Measurements from ENCODE around the gene DRG2. TPM values are rescaled to one million over a fixed set of nuclear protein-coding genes. Genes with fewer than 3 reads are reported as not detected.
A peak's percentile ranks its signal among the peaks of the same experiment; 100 is the strongest.

DRG2 gene
- polyA plus RNA-seq (2011; rRNA removed) (28.8 and 36.4 TPM in 2 replicates), polyA minus RNA-seq (2011; rRNA and poly(A)+ RNA removed) (28.4 and 38.4 TPM in 2 replicates)

DNA sequence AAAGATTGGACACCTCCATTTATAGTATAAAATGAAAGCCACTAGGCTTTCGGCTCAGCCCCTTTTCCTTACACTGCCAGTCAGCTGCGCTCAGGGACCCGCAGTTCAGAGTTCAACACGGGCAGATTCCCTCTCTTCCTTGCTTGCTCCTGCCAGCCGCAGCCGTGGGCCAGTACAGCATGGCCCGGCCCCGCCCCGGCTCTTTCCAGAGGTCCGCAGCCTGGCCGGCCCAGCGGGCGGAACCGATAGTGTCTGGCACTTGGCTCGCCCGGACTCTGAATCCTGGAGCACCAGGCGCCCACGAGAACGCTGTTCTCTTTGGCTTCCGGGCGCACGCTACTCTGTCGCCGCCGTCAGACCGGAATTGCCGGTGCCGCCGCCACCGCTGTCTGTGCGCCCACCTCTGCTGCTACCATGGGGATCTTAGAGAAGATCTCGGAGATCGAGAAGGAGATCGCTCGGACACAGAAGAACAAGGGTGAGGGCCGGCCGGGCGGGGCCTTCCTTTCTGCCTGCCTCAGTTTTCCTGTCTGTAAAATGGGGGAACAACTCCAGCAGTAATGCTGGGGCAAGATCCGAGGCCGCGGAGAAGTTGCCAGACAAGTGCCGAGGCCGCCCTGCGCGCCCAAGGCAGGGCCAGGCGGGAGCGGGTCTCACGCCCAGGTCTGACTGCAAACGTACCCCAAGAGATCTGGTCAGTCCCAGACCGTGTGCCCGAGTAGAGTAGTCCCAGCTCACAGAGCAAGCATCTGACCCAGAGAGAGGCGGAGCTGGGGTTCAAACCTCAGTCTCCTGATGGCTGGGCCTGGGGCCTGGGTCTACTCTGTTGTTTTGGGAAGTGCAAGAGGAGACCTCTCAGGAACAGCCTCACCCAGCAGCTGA lies at the start of gene DRG2:
Gene DRG2, plus strand, starts transcription at position 339 of the 882 bp plus-strand sequence. Its CDS starts 76 bp downstream, at position 415.
- POLR2A ChIA-PET: no interaction called here

DNA sequence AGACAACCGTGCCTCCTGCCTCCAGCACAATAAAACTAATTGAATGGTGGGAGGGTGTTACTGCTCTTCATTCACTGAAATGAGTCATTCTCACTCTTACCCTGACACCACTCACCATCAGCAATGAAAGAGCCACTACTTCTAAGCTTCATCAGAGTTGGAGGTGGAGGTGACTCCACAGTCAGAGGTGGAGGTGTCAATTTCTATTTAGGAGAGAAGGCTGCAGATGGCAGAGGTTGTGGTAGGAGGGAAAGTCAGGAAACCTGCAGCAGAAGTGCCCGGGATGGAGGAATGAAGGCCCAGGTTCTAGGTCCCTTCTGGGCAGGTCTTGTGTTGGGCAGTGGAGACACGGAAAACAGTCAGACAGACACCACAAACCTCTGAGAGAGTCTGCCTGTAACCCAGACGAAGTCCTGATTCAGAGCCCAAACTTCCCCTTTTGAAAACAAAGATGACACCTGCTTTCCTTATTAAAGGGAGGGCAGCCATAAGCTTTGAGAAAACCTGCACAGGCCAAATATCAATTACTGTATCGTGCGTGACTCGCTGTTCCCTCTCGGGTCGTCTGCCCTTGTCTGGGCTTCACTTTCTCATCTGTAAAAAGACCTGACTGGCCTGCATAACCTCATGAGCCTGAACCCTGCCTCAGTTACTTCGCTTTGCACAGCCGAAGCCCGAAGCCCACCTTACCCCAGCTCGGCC lies 49.4 kb upstream of the DRG2 start:
- TF ChIP-seq, protein P1, sequence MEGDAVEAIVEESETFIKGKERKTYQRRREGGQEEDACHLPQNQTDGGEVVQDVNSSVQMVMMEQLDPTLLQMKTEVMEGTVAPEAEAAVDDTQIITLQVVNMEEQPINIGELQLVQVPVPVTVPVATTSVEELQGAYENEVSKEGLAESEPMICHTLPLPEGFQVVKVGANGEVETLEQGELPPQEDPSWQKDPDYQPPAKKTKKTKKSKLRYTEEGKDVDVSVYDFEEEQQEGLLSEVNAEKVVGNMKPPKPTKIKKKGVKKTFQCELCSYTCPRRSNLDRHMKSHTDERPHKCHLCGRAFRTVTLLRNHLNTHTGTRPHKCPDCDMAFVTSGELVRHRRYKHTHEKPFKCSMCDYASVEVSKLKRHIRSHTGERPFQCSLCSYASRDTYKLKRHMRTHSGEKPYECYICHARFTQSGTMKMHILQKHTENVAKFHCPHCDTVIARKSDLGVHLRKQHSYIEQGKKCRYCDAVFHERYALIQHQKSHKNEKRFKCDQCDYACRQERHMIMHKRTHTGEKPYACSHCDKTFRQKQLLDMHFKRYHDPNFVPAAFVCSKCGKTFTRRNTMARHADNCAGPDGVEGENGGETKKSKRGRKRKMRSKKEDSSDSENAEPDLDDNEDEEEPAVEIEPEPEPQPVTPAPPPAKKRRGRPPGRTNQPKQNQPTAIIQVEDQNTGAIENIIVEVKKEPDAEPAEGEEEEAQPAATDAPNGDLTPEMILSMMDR (IDR thresholded peaks at IDR 0.05; ENCODE audit: insufficient read depth, low read depth, low read length): no peak
- CTCF ChIA-PET: interaction anchor here (1.2 to 1.9 kb wide), 2 partner anchors 120 to 147 kb away, joined by 4 to 12 read pairs; no protein-coding TSS in a partner anchor
- Histone ChIP-seq H3K27me3 (ENCODE audit: control insufficient read depth, insufficient read depth, low read length) (no peaks in the 10 kb centered on the region), H3K4me3 (ENCODE audit: low read depth, low read length) (peak overlapping the region; percentile 77), H3K36me3 (ENCODE audit: control insufficient read depth, insufficient read depth, low read length) (no peaks in the 10 kb centered on the region)
- DNase-seq (ENCODE audit: low read depth): no peak
- POLR2A ChIA-PET: no interaction called here

More for the DNA sequence above, at the start of gene DRG2:
- Histone ChIP-seq H3K27me3 (ENCODE audit: control insufficient read depth, insufficient read depth, low read length) (no peaks in the 10 kb centered on the region), H3K4me3 (ENCODE audit: low read depth, low read length) (peak within 1 kb of the TSS; percentile 86), H3K36me3 (ENCODE audit: control insufficient read depth, insufficient read depth, low read length) (no peaks in the 10 kb centered on the region)
- TF ChIP-seq, protein P1 (IDR thresholded peaks at IDR 0.05; ENCODE audit: insufficient read depth, low read depth, low read length): peak; percentile 33
- CTCF ChIA-PET: interaction anchor here (1.3 kb wide), 1 partner anchor 53 kb away, joined by 4 read pairs; no protein-coding TSS in a partner anchor
- DNase-seq (ENCODE audit: low read depth): peak; percentile 41

DNA sequence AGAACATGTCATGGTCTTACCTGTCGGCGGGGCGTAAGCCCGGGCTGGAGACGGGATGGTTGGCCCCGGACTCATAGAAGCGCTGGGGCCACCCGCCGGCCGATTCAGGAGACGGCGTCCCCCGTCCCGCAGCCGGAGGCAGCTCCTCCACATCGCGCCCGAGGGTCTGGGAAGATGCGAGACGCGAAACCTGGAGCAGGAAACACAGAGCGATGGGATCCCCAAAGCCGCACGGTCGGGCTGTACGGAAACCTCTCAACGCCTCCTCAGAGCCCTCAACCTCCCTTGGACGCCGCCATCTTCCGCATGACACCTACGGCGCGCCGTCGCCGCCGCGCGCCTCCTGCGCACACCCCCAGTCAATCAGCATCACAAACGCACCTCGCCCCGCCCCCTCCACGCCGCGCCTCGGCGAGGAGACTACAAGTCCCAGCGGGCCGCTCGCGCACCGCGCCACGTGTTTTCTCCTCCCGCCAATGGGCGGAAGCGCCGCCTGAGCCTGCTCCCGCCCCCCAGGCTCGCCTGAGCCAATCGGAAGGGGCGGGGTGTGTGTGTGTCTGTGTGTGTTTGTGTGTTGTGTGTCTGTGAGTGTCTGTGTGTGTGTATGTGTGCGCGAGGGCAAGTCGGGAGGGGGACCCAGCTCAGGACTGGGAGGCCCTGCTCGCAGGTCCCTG lies 48.8 kb upstream of the DRG2 start, which contains the start of the genes ATPAF2 and GID4:
Gene ATPAF2, minus strand, starts transcription at position 308 of the 674 bp plus-strand sequence. Its CDS starts 155 bp downstream, at position 153.
Gene GID4, plus strand, starts transcription at position 548 of the 674 bp plus-strand sequence. Its CDS starts 57 bp downstream, at position 605.
- CTCF ChIA-PET: interaction anchor here (1.2 to 1.9 kb wide), 2 partner anchors 120 to 148 kb away, joined by 4 to 12 read pairs; no protein-coding TSS in a partner anchor
- H3K4me3 ChIP-seq (ENCODE audit: low read depth, low read length): peak within 1 kb of the TSS; percentile 77
- H3K36me3 ChIP-seq (ENCODE audit: control insufficient read depth, insufficient read depth, low read length): no peaks in the 10 kb centered on the region
- POLR2A ChIA-PET: no interaction called here
- H3K27me3 ChIP-seq (ENCODE audit: control insufficient read depth, insufficient read depth, low read length): no peaks in the 10 kb centered on the region
- TF ChIP-seq, protein P1 (IDR thresholded peaks at IDR 0.05; ENCODE audit: insufficient read depth, low read depth, low read length): peak; percentile 28; the same call in 1 of the 2 replicates
- DNase-seq (ENCODE audit: low read depth): peak; percentile 87

DNA sequence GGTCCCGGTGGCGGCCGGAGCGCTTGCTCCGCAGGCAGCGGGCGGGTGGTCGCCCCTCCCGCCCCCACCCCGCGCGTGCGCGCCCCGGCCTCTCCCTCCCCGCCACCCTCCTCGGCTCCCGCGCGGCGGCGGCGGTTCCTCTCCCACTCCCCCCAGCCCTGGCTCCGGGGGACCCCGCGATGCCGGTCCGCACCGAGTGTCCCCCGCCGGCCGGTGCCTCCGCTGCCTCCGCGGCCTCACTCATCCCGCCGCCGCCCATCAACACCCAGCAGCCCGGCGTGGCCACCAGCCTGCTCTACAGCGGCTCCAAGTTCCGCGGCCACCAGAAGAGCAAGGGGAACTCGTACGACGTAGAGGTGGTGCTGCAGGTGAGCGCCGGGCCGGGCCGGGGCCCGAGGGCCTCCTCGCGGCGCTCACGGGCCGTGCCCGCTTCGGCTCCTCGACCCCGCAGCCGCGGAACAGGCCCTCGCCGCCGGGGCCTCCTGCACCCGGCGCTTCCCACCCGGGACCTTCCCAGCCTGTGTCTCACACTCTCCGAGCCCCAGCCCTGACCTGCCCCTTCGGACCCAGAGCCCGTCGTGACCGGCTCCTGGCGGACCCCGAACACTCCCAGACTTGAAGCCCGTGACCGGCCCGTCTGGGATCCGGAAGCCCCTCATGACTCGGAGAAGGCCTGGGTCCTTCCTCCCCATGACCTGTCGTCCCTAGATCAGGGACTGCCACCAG lies 48.0 kb upstream of the DRG2 start:
- Histone ChIP-seq H3K27me3 (ENCODE audit: control insufficient read depth, insufficient read depth, low read length) (no peaks in the 10 kb centered on the region), H3K4me3 (ENCODE audit: low read depth, low read length) (peak overlapping the region; percentile 77), H3K36me3 (ENCODE audit: control insufficient read depth, insufficient read depth, low read length) (no peaks in the 10 kb centered on the region)
- no peak for DNase-seq (ENCODE audit: low read depth)
- CTCF ChIA-PET: interaction anchor here (1.0 kb wide), 1 partner anchor 149 kb away, joined by 4 read pairs; no protein-coding TSS in a partner anchor
- TF ChIP-seq, protein P1 (IDR thresholded peaks at IDR 0.05; ENCODE audit: insufficient read depth, low read depth, low read length): no peak
- POLR2A ChIA-PET: no interaction called here
